Measurements from ENCODE around the gene VPS26B. TPM values are rescaled to one million over a fixed set of nuclear protein-coding genes. Genes with fewer than 3 reads are reported as not detected.
A peak's percentile ranks its signal among the peaks of the same experiment; 100 is the strongest.

The VPS26B gene
- polyA plus RNA-seq, 10 donors = 26.6 to 39.4 (median 30.3) TPM

- no peak for DNase-seq
Measured at GRCh38 chr11:134229126-134229790, 4.8 kb downstream of the VPS26B start.

DNA sequence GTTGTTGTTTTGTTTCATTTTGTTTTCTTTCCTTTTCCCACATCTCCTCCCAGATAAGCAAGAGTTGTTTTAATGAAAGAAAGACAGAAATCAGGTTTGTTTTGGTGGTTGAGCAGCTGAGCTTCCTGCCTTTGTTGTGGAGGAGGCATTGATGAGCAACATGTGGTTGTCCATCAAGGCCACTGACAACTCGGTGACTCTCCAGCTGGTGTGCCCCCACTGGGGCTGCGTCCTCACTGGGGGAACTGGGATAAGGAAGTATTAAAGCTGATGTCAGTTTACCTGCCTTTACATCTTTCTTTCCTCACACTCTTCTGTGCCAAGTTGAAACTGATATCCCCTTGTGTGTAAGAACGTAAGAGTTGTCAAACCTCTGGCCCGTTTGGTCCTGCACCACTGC is 5.9 kb downstream of the VPS26B start:
- no peak for DNase-seq

DNA sequence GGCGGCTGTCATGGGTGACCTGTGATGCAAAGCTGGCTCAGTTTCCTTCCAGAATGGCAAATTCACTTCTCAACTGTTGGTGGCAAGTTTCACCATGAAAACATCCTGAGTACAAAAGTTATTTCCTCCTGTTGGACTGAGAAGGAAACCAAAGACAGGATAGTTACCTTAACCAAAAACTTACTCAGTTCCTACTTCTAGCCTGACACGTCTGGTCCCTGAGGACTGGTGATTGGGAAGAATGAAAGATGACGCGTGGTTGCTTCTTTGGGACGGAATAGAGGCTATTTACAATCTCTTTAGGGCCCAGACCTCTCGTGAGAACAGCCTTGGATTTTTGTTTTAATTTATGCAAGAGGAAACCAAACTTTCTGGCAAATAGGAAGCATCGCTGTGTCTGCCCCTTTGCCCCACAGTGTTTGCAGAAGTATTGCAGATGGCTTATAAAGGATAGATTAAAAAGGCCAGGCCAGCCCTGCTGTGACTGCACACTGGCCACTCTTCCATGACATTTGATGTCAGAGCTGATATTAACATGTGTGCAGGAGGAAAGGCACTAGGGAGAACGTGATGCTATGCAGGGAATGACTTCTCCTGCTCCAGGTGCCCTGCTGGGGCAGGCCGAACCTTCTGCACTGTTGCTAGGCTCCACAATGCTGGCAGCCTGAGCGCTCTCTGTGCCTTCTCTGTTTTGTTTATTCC is 7.6 kb downstream of the VPS26B start:
- DNase-seq = no peak

DNA sequence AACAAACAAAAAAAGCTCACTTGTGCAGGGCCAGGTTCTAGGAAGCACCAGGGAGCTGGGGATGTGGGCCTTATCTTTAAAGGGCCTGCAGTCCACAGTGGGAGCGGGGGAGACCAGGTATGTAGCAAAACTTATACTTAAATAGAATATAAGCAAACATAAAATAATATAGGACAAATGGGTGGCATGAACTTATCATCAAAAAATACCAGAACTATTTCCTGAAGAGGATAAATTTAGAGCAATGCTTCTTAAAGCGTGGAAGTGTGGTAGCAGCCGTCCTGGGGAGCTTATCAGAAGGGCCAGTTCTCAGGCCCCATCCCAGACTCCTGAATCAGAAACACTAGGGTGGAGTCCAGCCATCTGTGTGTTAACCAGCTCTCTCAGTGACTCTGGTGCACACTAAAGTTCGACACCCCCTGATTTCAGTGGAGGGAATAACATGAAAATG is 9.3 kb downstream of the VPS26B start:
- DNase-seq = no peak

DNA sequence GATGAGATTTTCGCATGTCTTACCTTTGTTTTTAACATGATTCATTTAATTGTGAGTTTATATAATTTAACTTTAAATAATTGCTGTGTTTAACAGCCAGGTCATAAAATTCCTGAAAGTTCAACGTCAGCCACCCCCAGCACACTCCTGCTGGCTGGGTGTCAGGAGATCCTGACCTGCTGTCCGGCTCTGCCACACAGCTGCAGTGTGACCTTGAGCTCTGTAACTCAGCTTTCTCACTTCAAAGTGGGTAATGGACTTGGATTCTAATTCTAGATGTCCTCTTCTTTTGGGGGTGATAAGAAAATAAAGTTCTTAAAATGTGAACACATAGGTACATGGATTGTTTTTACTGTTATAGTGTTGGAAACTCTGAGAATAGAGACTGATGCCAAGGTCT is 10.9 kb downstream of the VPS26B start:
- no peak for DNase-seq

GRCh38 chr11:134236834-134237556 is 12.5 kb downstream of the VPS26B start:
- no peak for DNase-seq

GRCh38 chr11:134237557-134237922 is 13.1 kb downstream of the VPS26B start:
- DNase-seq = no peak

- DNase-seq = no peak
Measured at GRCh38 chr11:134238956-134239355, 14.5 kb downstream of the VPS26B start.

GRCh38 chr11:134240592-134240991 is 16.1 kb downstream of the VPS26B start:
- no peak for DNase-seq

DNA sequence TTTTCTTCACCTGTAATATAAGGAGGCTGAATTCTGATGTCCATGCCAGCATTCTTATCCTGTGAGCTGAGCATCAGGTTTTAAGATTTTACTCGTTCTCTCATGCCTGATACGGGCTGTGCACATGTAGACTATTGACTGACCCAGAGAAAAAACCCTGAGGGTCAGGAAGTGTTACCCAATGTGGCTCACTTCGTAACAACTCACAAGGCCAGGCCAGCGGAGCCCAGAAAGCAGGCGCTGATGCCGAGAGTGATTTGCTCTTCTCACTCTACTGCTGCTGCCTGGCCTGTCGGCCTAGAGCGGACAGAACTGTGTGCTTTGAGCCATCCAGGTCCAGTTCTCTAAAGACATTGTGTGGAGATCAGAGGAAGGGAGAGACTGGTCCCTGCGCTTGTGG is 17.9 kb downstream of the VPS26B start:
- no peak for DNase-seq

- DNase-seq = no peak
Measured at GRCh38 chr11:134243913-134244312, 19.4 kb downstream of the VPS26B start.

DNA sequence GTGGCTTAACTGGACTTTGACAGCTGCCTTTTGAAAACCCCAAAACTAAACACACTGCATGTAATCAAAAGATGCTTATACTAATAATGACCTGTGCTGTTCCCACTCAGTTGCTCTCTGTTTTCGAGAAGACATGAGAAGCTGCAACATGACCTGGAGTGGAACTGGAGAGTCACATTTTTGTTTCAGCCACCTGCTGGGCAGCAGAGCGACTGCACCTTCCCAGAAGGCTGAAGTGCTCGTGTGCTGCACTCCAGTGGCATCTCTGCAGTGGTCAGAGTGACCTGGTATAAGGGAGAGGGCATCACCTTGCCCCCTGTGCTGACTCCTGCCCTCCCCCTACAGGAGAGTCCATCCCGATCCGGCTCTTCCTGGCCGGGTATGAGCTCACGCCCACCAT is 20.1 kb downstream of the VPS26B start:
- DNase-seq = no peak

- no peak for DNase-seq
Measured at GRCh38 chr11:134245434-134245833, 21.0 kb downstream of the VPS26B start.

DNA sequence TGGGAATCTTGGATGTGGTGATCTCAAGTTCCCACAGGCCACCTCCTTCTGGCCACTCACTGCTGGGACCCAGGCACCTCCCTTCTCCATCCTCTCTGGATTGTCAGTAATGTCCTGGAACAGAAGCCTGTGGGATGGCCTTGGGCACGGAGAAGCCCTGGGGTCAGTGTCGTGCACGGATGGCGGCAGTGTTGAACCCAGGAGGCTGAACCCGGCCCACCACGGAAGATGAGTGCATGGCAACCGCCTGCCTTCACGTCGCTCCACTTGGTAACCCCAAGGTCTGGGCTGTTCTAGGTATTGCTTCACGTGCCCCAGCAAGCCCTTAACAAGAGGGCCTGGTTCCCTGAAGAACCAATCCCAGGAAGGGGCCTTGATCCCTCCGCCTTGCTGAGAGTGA is 21.6 kb downstream of the VPS26B start:
- no peak for DNase-seq

- no peak for DNase-seq
Measured at GRCh38 chr11:134246678-134247077, 22.2 kb downstream of the VPS26B start.

GRCh38 chr11:134248910-134249480 is 24.5 kb downstream of the VPS26B start:
- no peak for DNase-seq

DNA sequence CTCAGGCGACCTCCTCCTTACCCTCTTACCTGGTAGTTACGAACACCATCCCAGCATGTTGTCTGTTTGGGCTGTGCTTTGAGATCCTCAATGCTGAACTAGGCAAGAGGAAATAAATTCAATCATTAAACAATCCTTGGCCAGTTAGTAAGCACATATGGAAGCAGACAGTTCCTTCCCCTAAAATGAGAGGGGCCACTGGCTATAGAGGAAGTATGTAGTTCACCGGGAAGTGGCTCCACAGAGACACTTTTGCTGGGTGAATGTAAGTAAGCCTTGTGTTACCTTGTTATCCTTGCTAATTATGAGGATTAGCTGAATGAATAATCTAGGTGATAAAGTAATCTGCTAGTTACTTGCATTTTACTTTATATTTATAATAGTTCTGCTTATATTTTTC is 25.8 kb downstream of the VPS26B start:
- DNase-seq = no peak

- DNase-seq = no peak
Measured at GRCh38 chr11:134250675-134251074, 26.2 kb downstream of the VPS26B start.

- DNase-seq = no peak
Measured at GRCh38 chr11:134252346-134253187, 28.1 kb downstream of the VPS26B start.

- DNase-seq = peak; percentile 96 to 98 (median 97)
Measured at GRCh38 chr11:134253188-134253993, 28.9 kb downstream of the VPS26B start, which contains the start of the genes ACAD8 and THYN1. TSS of gene ACAD8 (plus strand) at chr11:134253568. CDS start at chr11:134253601, 33 bp downstream. TSS of gene THYN1 (minus strand) at chr11:134253352. CDS start at chr11:134252882, 470 bp downstream.
